Adrenal gland (tissue), 5 donors: ENCODE measurements around the gene NT5M.
A peak's percentile ranks its signal among the peaks of the same experiment; 100 is the strongest.

Experiments used
- CTCF ChIP-seq, 6 experiments: fragments of 450-650 bp in 4 of 6; fragments of 200-600 bp in 2 of 6; sonication (generic) in 1 of 6; IDR thresholded peaks; 1 replicate in 5 of 6; 2 replicates in 1 of 6; pipeline versions ENCODE4 v1.5.1 to v1.8.0; 2016 to 2021; ENCODE audit warnings: antibody characterized with exemption in 6 of 6, mild to moderate bottlenecking in 2 of 6, moderate library complexity in 1 of 6
- POLR2A ChIP-seq, 2 donors: fragments of 450-650 bp; IDR thresholded peaks; one replicate each; pipeline ENCODE4 v1.6.1; 2017; ENCODE audit warnings: antibody characterized with exemption in 2 of 2, mild to moderate bottlenecking in 2 of 2, moderate library complexity in 1 of 2
- donor health status: DM: no; HTN: no; CAD: no.

- peak; percentile 99 to 100 (median 100) for TF ChIP-seq CTCF (IDR thresholded peaks at IDR 0.05)
- peak in 1 of 2 donors; percentile 17 for TF ChIP-seq POLR2A (IDR thresholded peaks at IDR 0.05)
Measured at GRCh38 chr17:17356149-17356930, 53.2 kb downstream of the NT5M start.
